K562 (cell line): ENCODE data around the gene MYB. TPM values are rescaled to one million over a fixed set of nuclear protein-coding genes. Genes with fewer than 3 reads are reported as not detected.

Experiments
- AFF4 ChIP-seq: sonication (generic); formaldehyde crosslinking; IDR thresholded peaks from 2 replicates; pipeline ENCODE4 v1.8.0; 2023; ENCODE audit warnings: mild to moderate bottlenecking, missing genetic modification reagents
- ATF3 ChIP-seq, 2 experiments: fragments of 450-650 bp in 1 of 2; sonication (generic) in 1 of 2; formaldehyde crosslinking in 1 of 2; IDR thresholded peaks in 1 of 2; conservative IDR thresholded peaks in 1 of 2; 2 replicates each; pipeline versions ENCODE4 v1.6.1 to v1.8.1; 2016 to 2023; ENCODE audit warnings: mild to moderate bottlenecking in 2 of 2, moderate library complexity in 2 of 2, inconsistent platforms in 1 of 2, missing genetic modification reagents in 1 of 2
- BRD4 ChIP-seq: fragments of 200-600 bp; sonication (generic); IDR thresholded peaks from 2 replicates; pipeline ENCODE4 v1.6.1; 2017; ENCODE audit warnings: inconsistent platforms
- CHD2 ChIP-seq: IDR thresholded peaks from 2 replicates; pipeline ENCODE4 v1.6.1; 2011; ENCODE audit warnings: low read depth, low read length
- E4F1 ChIP-seq: fragments of 250-450 bp; sonication (Bioruptor Pico); IDR thresholded peaks from 2 replicates; pipeline ENCODE4 v1.5.0; 2021; ENCODE audit warnings: mild to moderate bottlenecking, borderline replicate concordance
- ELF4 ChIP-seq: fragments of 450-650 bp; formaldehyde crosslinking; IDR thresholded peaks from 2 replicates; pipeline ENCODE4 v1.4.0; 2022; ENCODE audit warnings: missing genetic modification characterization
- MTA1 ChIP-seq: fragments of 450-650 bp; IDR thresholded peaks from 2 replicates; pipeline ENCODE4 v1.6.1; 2017; ENCODE audit warnings: borderline replicate concordance
- MTA3 ChIP-seq: fragments of 450-650 bp; formaldehyde crosslinking; IDR thresholded peaks from 2 replicates; pipeline ENCODE4 v1.6.1; 2017; ENCODE audit warnings: mild to moderate bottlenecking, borderline replicate concordance
- NR2C2 ChIP-seq, 2 experiments: fragments of 200-800 bp in 1 of 2; sonication (Bioruptor generic) in 1 of 2; sonication (generic) in 1 of 2; formaldehyde crosslinking in 1 of 2; IDR thresholded peaks; 2 replicates each; pipeline versions ENCODE4 v1.6.1 to v1.8.0; 2016 to 2022; ENCODE audit warnings: mild to moderate bottlenecking in 1 of 2, missing compliant biosample characterization in 1 of 2, missing genetic modification characterization in 1 of 2, missing genetic modification reagents in 1 of 2
- PRMT5 ChIP-seq: sonication (generic); formaldehyde crosslinking; IDR thresholded peaks from 2 replicates; pipeline ENCODE4 v1.5.0; 2020; ENCODE audit warnings: missing genetic modification reagents
- SLC30A9 ChIP-seq: fragments of 250-450 bp; sonication (Bioruptor Pico); IDR thresholded peaks from 2 replicates; pipeline ENCODE4 v1.8.0; 2022; ENCODE audit warnings: mild to moderate bottlenecking, moderate library complexity
- TEAD1 ChIP-seq, 2 experiments: fragments of 450-650 bp in 1 of 2; sonication (generic) in 1 of 2; formaldehyde crosslinking; IDR thresholded peaks; 2 replicates each; pipeline versions ENCODE4 v1.4.0 to v1.8.0; 2020 to 2022; ENCODE audit warnings: mild to moderate bottlenecking in 2 of 2, missing genetic modification reagents in 1 of 2
- XRCC4 ChIP-seq: IDR thresholded peaks from one replicate; pipeline ENCODE4 v1.6.1; 2011; ENCODE audit not compliant: insufficient read depth, insufficient read length; ENCODE audit errors: extremely low read depth
- ZBTB43 ChIP-seq: sonication (generic); formaldehyde crosslinking; IDR thresholded peaks from 2 replicates; pipeline ENCODE4 v1.8.0; 2023; ENCODE audit warnings: mild to moderate bottlenecking, missing genetic modification reagents
- ZNF12 ChIP-seq: sonication (generic); formaldehyde crosslinking; IDR thresholded peaks from 2 replicates; pipeline ENCODE4 v1.4.0; 2020; ENCODE audit warnings: mild to moderate bottlenecking, missing genetic modification reagents
- ZNF239 ChIP-seq: fragments of 250-450 bp; sonication (Bioruptor Pico); IDR thresholded peaks from 2 replicates; pipeline ENCODE4 v1.4.0; 2020; ENCODE audit warnings: mild to moderate bottlenecking
- ZNF655 ChIP-seq: fragments of 250-450 bp; sonication (Bioruptor Pico); IDR thresholded peaks from 2 replicates; pipeline ENCODE4 v1.5.0; 2021
- ZNF77 ChIP-seq: fragments of 250-450 bp; sonication (Bioruptor Pico); IDR thresholded peaks from 2 replicates; pipeline ENCODE4 v1.5.0; 2020
- polyA plus RNA-seq, 8 experiments: library from polyadenylated mRNA; depleted of rRNA in 4 of 8; stranded (reverse) in 5 of 8; unstranded in 3 of 8; fragments of >200 nt; fragmentation: Nextera tagmentation in 2 of 8; fragmentation: Illumina TruSeq in 1 of 8; extraction: Ambion mirVana in 2 of 8; extraction: Trizol in 1 of 8; gene quantifications; 2 replicates each; pipeline versions ENCODE4 v1.2.1 to v1.2.3, GENCODE V29; 2011 to 2014; ENCODE audit warnings: inconsistent platforms in 1 of 8, missing spikeins in 1 of 8
- total RNA-seq, 7 experiments: library from RNA; depleted of rRNA in 6 of 7; stranded (reverse); fragments of >200 nt in 6 of 7; fragmentation: Illumina TruSeq in 2 of 7; extraction: Trizol in 2 of 7; gene quantifications; 2 replicates each; pipeline versions ENCODE4 v1.2.1 to v1.2.3, GENCODE V29; 2011 to 2021; ENCODE audit warnings: low replicate concordance in 1 of 7

Gene MYB
- total and polyA plus RNA-seq, 9 of the 15 experiments (the other 6 are each of a cell fraction or from before 2014, with no cell fraction given), result 35.8 to 218 (median 140) TPM

- TF ChIP-seq AFF4 (CRISPR knock-in tag) (no peak), MTA1 (peak; percentile 83; the same call in 1 of the 2 replicates), ZNF12 (CRISPR knock-in tag) (no peak), ATF3 (IDR thresholded peaks at IDR 0.05) (peak; percentile 94), ATF3 (CRISPR knock-in tag; conservative IDR thresholded peaks at IDR 0.05) (no peak), SLC30A9 (no peak), ZNF239 (CRISPR knock-in tag) (no peak), NR2C2 (CRISPR knock-in tag; IDR thresholded peaks at IDR 0.05) (no peak), NR2C2 (tag; IDR thresholded peaks at IDR 0.05) (peak; percentile 12; the same call in 1 of the 2 replicates), XRCC4 (no peak), ELF4 (CRISPR knock-in tag) (peak; percentile 80), MTA3 (0 out of 2 replicates have a peak, but pooled peaks have one; percentile 36), CHD2 (no peak), E4F1 (CRISPR knock-in tag) (no peak), ZNF77 (no peak), BRD4 (no peak), PRMT5 (no peak), TEAD1 (CRISPR knock-in tag; IDR thresholded peaks at IDR 0.05) (peak in 1 of 2 experiments; percentile 60; a peak in 1 of 4 replicates), ZNF655 (CRISPR knock-in tag) (no peak), ZBTB43 (CRISPR knock-in tag) (no peak)
Observed at GRCh38 chr6:135195522-135195921, 14.4 kb downstream of the MYB start (continued).
